Stimulated activated CD8-positive, alpha-beta memory T cell treated with anti-CD3 and anti-CD28 coated beads, Interleukin-15, amount 100 ng/mL, for 1 hour (primary cell): ENCODE measurements around the gene INTS6.

Source experiments
- DNase-seq: peaks from one replicate; pipeline ENCODE4 v3.0.0-alpha.2; 2020; ENCODE audit warnings: low read depth

INTS6 gene, protein sequence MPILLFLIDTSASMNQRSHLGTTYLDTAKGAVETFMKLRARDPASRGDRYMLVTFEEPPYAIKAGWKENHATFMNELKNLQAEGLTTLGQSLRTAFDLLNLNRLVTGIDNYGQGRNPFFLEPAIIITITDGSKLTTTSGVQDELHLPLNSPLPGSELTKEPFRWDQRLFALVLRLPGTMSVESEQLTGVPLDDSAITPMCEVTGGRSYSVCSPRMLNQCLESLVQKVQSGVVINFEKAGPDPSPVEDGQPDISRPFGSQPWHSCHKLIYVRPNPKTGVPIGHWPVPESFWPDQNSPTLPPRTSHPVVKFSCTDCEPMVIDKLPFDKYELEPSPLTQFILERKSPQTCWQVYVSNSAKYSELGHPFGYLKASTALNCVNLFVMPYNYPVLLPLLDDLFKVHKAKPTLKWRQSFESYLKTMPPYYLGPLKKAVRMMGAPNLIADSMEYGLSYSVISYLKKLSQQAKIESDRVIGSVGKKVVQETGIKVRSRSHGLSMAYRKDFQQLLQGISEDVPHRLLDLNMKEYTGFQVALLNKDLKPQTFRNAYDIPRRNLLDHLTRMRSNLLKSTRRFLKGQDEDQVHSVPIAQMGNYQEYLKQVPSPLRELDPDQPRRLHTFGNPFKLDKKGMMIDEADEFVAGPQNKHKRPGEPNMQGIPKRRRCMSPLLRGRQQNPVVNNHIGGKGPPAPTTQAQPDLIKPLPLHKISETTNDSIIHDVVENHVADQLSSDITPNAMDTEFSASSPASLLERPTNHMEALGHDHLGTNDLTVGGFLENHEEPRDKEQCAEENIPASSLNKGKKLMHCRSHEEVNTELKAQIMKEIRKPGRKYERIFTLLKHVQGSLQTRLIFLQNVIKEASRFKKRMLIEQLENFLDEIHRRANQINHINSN

DNA sequence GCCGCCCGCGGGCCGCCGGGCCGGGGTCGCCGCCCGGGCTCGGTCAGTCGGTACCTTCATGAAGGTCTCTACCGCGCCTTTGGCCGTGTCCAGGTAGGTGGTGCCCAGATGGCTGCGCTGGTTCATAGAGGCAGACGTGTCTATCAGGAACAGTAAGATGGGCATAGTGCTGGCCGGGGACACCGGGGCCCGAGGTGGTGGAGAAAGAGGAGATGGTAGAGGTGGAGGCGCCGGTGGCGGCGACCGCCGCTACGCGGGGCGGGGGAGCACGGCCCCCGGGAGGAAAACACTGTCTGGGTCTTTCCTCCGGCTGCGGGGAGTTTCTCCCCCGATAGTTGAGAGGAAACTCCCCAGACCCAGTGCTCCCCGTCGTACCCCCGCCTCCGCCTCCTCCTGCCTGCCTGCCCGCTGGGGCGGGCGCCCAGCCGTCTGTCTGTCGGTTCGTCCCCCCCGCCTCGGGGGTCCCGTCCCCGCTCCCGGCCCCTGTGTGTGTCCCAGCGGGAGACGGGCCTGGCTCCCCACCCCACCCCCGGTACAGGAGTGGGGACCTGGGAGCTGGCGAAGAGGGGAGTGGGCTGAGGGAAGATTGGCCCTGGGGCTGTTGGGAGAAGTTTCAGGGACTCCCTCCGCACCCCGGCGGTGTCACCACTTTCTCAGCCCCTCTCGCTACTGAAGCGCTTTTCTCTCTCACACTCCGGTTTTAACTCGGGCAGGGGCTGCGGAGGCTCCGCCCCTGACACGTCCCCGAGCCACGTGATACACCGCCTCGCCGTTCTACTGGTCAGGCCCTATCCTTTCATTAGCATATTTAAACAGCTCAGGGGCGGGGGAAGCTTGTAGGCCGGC lies at the start of gene INTS6:
INTS6 (minus strand) TSS at position 676 of the 846 bp plus-strand sequence; CDS start at position 165, 511 bp downstream.
- DNase-seq, result peak; percentile 95

DNA sequence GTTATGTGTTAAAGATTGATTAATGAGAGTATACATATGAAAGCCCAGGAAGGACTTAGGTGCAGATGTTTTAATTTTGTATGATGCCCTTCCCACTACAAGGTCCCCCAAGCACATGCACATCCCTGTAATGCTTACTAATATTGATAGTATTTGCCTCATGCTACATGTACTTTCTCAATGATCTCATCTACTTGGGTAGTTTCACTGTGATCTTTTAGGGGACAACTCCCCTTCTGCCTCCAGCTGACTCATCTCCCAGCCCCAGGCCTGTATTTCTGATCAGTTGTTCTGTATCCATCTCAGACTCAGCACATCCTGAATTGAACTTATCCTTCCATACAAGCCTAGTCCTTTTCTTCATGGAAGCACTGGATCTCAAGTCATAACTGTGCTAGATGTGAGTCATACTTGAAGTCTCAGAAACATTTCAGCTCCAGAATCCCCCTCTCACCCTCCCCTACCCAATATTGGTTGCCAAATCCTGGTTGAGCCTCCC lies 49.4 kb upstream of the INTS6 start:
- no peak for DNase-seq

DNA sequence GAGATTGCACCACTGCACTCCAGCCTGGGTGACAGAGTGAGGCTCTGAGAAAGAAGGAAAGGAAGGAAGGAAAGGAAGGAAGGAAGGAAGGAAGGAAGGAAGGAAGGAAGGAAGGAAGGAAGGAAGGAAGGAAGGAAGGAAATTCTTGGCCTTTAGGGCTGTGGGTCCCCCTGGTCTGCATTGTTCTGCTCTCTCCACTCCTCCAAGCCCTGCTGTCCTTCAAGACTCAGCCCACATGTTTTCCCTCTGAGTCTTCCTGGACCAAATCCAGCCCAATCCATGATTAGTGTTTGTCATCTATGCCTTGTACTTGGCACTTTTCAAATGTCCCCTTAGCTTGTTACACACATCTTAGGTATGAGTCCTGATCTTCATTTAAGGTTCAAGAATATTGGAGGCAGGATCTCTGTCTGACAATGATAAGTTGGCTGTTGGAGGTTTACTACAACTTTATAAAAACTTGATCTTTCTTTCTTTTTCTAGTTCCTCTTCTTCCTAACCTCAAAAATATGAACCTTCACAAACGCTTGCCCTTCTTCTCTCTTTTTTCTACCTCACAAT lies 48.8 kb upstream of the INTS6 start:
- no peak for DNase-seq

DNA sequence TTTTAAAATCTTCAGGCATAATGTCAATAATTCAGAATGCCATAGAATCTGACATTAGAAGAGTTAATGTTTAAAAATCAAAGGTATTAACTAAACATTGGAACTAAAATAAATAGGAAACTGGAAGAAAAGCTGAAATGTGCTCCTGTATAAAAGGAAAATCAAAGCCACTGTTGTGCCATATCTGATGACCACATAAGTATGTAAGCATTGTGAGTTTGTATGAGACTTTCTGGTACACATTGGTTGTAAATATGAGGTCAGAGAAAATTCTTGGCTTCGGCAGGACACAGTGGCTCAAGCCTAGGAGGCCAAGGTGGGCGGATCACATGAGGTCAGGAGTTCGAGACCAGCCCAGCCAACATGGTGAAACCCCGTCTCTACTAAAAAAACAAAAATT lies 48.3 kb upstream of the INTS6 start:
- DNase-seq, result no peak

DNA sequence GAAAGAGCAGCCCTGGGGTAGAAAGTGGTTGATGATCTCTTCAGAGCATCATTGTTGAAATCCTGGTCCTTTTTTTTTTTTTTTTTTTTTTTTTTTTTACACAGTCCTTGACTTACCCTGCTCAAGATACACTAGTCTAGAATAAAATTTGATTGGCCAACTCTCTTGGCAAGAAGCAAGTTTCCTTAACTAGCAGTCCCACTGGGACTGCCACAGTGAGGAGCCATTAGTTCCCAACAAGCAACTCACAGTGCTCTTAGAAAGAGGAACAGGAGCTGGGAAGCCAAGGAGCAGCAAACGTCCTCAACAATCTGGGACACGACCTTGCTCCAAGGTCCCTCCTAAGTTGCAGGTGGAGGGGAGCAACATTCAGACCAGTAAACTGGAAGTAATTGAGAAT lies 47.9 kb upstream of the INTS6 start:
- no peak for DNase-seq

DNA sequence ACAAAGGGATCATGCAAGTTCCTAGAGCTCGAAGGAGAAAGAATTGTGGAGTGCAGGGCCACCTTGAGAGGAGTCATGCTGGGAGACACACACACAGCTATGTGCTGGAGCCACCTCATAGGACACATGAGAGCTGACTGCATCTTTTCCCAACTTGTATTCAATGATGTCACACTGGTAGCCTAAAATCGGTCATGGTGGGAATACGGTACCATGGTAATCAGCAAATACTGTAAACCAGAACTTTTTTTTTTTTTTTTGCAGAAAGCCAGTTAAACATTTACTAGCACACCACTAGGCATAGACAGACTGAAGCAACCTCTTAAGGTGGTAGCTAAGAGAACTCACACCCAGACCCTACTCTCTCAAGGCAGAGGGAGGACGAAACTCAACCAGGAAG lies 47.0 kb upstream of the INTS6 start:
- DNase-seq, result no peak

DNA sequence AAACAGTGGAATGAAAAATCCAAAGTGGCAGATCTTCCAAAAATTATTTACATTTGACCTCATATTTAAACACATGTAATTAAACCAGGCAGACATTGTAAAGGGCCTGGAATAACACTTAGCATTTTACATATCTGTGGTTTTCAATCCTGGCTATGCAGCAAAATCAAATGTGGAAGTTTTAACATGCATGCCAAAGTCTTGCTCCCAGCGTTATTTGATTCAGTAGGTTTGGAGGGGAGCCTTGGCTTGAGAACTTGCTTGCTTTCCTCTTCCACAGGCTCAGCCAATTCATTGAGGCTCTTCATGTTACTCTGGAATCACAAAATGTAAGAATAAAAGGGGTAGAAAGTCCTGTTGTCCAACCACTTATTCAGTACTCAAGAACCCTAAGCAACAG lies 42.5 kb upstream of the INTS6 start:
- DNase-seq, result no peak

DNA sequence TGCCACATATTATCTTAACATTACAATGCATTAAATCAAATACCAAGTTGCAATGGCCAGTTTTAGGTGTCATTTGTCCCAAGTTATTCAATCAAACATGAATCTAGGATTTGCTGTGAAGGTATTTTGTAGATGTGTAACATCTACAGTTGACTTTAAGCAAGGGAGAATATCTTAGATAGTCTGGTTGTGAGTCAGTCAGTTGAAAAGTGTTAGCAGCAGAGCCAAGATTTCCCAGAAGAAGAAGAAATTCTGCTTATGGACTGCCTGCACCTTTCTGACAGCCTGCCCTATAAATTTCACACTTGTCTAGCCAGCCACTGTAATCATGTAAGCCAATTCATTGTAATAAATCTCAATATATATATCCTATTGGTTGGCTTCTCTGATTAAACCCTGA lies 41.3 kb upstream of the INTS6 start:
- DNase-seq, result no peak

DNA sequence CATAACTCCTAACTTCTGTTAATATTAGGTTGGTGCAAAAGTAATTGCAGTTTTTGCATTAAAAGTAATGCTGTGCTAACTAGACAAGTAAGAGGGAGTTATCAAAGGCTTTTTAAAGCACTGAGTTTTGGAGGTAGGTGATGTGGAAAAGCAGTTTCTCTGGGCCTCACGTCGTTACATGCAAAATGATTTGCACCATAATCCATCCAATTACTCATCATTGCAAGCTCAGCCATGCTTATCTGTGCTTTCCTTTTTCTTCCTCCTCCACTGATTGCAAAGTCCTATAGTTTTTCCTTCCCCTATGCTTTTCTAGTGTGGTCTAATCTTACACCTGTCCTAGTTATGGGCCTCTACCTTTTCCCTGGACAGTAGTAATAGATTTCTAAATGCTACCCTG lies 35.4 kb upstream of the INTS6 start:
- no peak for DNase-seq

DNA sequence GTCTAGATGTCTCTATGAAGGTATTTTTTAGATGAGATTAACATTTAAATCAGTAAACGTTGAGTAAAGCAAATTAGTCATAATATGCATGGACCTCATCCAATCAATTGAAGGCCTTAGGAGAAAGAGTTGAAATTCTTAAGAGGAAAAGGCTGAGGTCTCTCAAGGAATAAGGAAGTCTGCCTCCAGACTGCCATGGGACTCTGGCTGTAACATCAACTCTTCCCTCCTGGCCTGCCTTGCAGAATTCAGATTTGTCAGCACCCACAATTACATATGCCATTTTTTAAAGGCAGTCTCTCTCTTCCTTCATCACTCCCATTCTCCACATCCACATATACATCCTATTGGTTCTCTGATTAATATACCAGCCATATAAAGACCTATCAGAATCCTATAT lies 28.8 kb upstream of the INTS6 start:
- no peak for DNase-seq

DNA sequence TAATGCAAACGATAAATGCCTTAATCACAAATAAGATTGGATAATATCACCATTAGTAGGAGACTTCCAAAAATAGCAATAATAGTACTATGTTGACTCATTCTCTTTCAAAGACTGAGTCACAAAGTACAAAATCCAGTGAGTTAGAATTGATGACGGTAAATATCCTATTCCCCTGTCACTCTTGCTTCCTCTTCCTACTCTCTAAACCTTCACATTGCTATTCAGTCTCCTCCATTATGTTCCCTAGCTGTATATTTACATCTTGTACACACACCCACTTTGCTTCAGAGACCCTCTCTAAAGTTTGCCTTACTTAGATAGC lies 26.3 kb upstream of the INTS6 start:
- DNase-seq, result no peak

DNA sequence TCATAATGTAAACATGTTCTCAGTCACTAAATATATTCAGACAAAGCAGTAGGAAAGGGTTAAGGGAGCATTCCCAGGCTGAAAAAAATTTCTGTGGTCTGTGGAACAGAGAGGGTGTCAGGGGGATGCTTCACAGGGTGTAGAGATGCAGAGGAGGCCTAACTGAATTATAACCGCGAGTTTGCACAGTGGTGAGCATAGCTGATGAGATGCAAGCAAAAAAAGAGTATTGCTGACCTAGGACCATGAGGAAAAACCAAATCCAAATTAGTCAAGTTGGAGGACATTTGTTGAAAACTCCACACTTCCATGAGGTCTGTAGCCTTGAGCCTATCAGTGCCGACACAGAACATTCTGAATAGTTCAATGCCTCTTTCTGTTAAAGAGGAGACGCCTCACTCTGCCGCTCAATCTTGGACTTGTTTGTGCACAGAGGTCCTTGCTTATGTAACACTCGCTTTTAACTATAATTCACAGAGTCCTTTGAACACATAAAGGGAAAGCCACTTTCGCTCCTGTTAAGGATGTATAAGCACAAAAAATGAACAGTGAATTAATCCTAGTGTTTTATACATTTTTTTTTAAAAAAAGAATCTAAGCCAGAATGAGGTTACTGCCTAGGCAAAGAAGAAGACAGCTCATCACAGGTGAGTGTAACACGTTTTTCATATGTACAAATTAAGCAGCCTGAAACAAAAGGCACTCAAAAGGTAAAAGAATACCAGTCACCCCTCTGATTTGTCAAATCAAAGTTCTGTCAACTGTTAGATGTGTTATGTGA lies 25.8 kb upstream of the INTS6 start:
- DNase-seq, result no peak

DNA sequence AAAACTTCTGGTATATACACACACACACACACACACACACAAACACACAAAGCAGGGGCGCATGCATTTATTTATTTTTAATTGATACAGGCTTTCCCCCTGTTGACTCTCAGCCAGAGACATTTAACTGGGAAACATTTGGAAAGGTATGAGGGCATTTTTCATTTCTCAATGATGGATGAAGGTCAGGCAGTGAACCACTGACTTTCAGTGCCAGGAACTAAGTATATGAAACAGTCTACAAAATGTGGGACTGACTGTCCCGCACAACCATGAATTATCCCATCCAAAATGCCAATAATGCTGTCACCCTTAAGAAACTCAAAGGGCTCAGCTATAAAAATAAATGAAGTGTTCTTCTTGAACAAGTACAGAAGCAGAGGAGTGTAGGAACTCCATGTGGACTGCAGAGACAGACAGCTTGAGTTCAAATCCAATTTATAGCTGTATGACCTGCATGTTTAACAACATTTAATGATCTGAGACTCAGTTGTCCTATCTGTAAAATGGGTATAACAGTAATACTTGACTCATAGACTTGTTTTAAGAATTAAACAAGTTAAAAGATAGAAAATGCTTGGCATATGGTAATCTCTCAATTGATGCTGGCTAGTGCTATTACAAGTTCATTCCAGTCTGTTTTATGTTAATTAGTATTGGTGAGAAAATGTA lies 25.0 kb upstream of the INTS6 start:
- DNase-seq, result no peak

DNA sequence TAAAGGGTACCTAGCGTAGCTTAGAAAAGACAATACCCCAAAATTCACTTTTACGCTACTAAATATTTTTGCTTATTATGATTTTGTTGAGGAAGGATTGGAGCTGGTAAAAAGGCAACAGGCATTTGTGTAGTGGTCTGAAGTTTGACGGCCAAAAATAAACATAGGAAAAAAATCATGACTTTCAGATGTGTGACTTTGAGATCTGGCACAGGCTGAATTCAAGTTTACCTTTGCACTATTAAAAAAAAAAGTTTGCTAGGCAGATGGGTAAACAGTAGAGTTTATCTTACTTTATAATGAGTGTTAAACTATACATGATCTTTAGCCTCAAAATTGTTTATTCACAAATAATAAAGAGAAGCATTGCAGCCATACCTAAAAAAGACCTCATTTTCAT lies 24.3 kb upstream of the INTS6 start:
- no peak for DNase-seq

DNA sequence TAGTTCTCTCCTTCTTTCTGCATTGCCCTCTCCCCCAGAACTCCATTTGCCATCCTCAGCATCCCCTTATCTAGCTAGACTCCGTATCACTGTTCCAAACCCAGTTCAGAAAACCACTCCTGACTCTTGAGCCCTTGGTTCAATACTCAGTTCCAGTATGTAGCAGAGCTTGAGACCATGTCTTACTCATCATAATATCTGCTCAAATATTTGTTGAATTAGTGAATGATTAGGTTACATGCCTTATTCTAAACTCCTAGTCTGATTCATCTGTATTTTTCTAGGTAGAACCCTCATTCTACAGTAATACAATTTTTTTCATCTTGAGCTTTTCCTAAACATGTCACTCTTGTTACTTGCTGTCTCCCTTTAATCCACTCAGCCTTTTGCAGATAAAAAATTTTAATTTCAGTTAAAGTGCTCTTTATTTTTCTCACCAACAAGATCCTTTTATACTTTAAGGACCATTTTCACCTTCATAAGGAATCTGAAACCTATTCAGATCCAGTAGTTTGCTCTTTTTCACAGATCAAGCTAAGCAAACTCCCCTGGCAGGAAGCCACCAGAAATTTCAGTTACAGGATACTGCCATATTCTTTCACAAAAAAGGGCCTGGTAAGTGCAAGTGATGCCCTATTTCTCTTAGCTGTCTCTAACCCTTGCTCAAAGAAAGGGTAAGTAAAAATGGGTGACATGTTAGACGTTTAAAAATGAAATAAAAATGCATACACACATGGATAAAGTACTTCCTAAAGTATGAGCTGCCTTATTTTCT lies 23.1 kb upstream of the INTS6 start:
- DNase-seq, result no peak

DNA sequence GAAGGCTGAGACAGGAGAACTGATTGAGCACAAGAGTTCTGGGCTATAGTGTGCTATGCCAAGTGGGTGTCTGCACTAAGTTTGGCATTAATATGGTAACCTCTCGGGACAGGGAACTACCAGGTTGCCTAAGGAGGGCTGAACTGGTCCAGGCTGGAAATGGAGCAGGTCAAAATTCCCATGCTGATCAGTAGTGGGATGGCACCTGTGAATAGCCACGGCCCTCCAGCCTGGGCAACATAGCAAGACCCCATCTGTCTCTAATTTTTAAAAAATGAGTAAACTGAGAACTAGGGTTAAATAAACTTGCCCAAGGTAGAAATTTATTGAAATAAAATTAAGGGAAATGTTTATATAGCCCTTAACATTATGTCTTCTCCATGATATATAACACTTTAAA lies 17.0 kb upstream of the INTS6 start:
- DNase-seq, result no peak

DNA sequence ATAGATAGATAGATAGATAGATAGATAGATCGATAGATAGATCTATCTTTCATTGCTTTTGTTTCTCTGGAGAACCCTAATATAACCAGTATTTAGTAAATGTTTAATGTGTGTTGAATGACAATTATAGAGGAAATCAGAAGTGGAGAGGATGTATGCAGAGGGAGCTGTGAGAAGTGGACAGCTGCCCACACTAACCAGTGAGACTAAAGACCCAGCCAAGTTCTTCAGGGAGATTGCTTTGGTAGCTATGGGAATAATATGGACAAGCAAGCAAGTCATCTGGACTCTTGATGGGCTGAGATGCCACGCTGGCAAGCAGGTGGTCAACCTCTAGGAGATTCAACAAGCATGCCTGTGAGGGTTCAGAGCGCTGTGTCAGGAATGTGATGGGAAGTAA lies 14.9 kb upstream of the INTS6 start:
- DNase-seq, result no peak

DNA sequence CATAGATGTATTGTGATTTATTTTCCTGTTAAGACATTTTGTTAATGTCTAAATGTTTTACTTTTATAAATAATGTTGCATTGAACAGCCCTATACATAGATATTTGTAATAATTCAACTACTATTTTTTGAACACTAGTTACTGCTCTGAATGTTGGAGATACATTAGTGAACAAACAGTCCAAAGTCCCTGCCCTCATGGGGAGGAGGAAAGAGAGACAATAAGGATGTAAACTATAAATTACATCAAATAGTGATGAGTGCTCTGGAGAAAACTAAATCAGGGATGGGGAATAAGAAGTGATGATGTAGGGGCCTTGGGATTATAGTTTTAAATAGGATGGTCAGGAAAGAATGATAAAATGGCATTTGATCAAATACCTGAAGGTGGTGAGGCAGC lies 12.3 kb upstream of the INTS6 start:
- DNase-seq, result no peak

DNA sequence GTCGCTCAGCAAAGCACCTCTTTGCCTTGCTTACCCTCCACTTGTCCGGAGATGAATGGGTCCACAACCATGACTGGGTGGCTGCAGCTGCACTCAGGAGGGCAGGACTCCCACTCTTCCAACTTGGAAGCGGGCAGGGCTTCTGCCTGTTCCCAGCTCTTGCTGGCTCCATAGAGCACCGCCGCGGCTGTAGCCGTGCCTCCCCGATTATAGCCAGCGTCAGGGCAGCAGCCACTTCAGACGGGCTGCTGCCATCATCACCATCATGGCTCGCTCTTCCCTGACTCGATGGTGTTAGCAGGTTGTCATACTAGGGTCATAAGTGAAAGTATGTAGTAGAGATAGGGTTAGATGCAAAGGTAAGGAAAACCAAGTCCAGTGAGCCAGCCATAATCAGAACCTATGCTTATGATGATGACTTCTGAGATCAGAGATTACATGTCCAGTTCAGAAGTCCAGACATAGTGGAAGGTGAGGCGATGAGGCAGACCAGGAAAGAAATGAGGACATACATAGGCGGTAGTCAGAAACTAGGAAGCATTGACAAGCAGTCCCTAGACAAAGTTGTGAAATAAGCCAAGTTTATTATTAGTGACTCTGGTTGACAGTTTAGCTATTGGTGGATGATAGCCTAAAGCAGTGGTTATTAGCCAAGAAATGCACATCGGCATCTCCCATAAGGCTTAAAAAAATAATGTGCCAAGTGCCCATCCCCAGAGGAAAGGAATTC lies 4.4 kb upstream of the INTS6 start:
- no peak for DNase-seq
